Liver (tissue), 9 donors: Measurements from ENCODE around the gene GALNT16. TPM values are rescaled to one million over a fixed set of nuclear protein-coding genes. Genes with fewer than 3 reads are reported as not detected.

Experiments
- DNase-seq: peaks from one replicate; pipeline ENCODE4 v3.0.0-alpha.2; 2017; ENCODE audit warnings: low spot score
- H3K27ac ChIP-seq, 2 donors: one replicate each; pipeline ENCODE4 v1.7.0; 2013; ENCODE audit warnings: inconsistent platforms in 2 of 2, low read length in 2 of 2, control low read depth in 1 of 2, low read depth in 1 of 2, mild to moderate bottlenecking in 1 of 2
- H3K27me3 ChIP-seq, 4 donors: one replicate each; pipeline versions ENCODE4 v1.6.1 to v1.7.0; 2013; ENCODE audit warnings: low read length in 3 of 4, inconsistent platforms in 1 of 4, mild to moderate bottlenecking in 1 of 4, moderate library complexity in 1 of 4; ENCODE audit not compliant: control insufficient read depth in 4 of 4, insufficient read depth in 4 of 4
- H3K36me3 ChIP-seq, 4 donors: one replicate each; pipeline versions ENCODE4 v1.6.1 to v1.7.0; 2013; ENCODE audit warnings: low read length in 3 of 4, mild to moderate bottlenecking in 3 of 4, low read depth in 1 of 4, moderate library complexity in 1 of 4; ENCODE audit not compliant: control insufficient read depth in 4 of 4, insufficient read depth in 3 of 4
- H3K4me1 ChIP-seq, 4 donors: one replicate each; pipeline versions ENCODE4 v1.6.1 to v1.7.0; 2013; ENCODE audit warnings: low read length in 3 of 4, mild to moderate bottlenecking in 3 of 4, moderate library complexity in 1 of 4; ENCODE audit not compliant: control insufficient read depth in 4 of 4, insufficient read depth in 4 of 4
- H3K4me3 ChIP-seq, 3 donors: one replicate each; pipeline versions ENCODE4 v1.6.1 to v1.7.0; 2013; ENCODE audit warnings: low read length in 3 of 3, control low read depth in 1 of 3, low read depth in 1 of 3, mild to moderate bottlenecking in 1 of 3
- H3K9ac ChIP-seq, 2 donors: one replicate each; pipeline ENCODE4 v1.7.0; 2013; ENCODE audit warnings: low read length in 2 of 2, mild to moderate bottlenecking in 2 of 2, moderate library complexity in 2 of 2, control low read depth in 1 of 2, low read depth in 1 of 2
- H3K9me3 ChIP-seq, 4 donors: one replicate each; pipeline versions ENCODE4 v1.6.1 to v1.7.0; 2013; ENCODE audit warnings: low read length in 3 of 4; ENCODE audit not compliant: control insufficient read depth in 4 of 4
- EGR1 ChIP-seq, 2 donors: IDR thresholded peaks; 2 replicates each; pipeline ENCODE4 v1.6.1; 2016 to 2018; ENCODE audit warnings: antibody characterized with exemption in 2 of 2, low read depth in 2 of 2
- FOXA1 ChIP-seq: IDR thresholded peaks from 2 replicates; pipeline ENCODE4 v1.6.1; 2016; ENCODE audit warnings: antibody characterized with exemption
- FOXA2 ChIP-seq: IDR thresholded peaks from 2 replicates; pipeline ENCODE4 v1.6.1; 2016; ENCODE audit warnings: antibody characterized with exemption
- GABPA ChIP-seq, 2 donors: IDR thresholded peaks in 1 of 2; conservative IDR thresholded peaks in 1 of 2; 2 replicates each; pipeline ENCODE4 v1.6.1; 2016; ENCODE audit warnings: antibody characterized with exemption in 2 of 2, mild to moderate bottlenecking in 1 of 2, moderate library complexity in 1 of 2
- HNF4A ChIP-seq, 2 donors: conservative IDR thresholded peaks; 2 replicates each; pipeline ENCODE4 v1.6.1; 2016; ENCODE audit warnings: antibody characterized with exemption in 2 of 2, mild to moderate bottlenecking in 2 of 2
- JUND ChIP-seq, 2 donors: IDR thresholded peaks; 2 replicates each; pipeline ENCODE4 v1.6.1; 2016; ENCODE audit warnings: antibody characterized with exemption in 2 of 2
- RAD21 ChIP-seq, 2 donors: IDR thresholded peaks; 2 replicates each; pipeline ENCODE4 v1.6.1; 2016; ENCODE audit warnings: antibody characterized with exemption in 2 of 2, mild to moderate bottlenecking in 2 of 2
- RXRA ChIP-seq, 2 donors: IDR thresholded peaks; 2 replicates each; pipeline ENCODE4 v1.6.1; 2017 to 2018; ENCODE audit warnings: antibody characterized with exemption in 2 of 2, mild to moderate bottlenecking in 1 of 2
- TAF1 ChIP-seq: conservative IDR thresholded peaks from 2 replicates; pipeline ENCODE4 v1.6.1; 2016; ENCODE audit warnings: antibody characterized with exemption, mild to moderate bottlenecking
- WGBS: extraction: QIAGEN DNeasy Blood & Tissue Kit; methylation state at CpG from one replicate; pipeline ENCODE4 v1.1.7; 2013; 5-methylcytosine and 5-hydroxymethylcytosine counted together
- polyA plus RNA-seq, 2 donors: library from polyadenylated mRNA; stranded (reverse) in 1 of 2; unstranded in 1 of 2; fragments of 200-250 nt in 1 of 2; fragments of >200 nt in 1 of 2; fragmentation: Nextera tagmentation in 1 of 2; extraction: Ambion mirVana in 1 of 2; gene quantifications; one replicate each; pipeline versions ENCODE4 v1.2.1 to v1.2.3, GENCODE V29; 2013 to 2015
- total RNA-seq, 2 donors: library from RNA; depleted of rRNA; stranded (reverse); fragments of >200 nt; gene quantifications; one replicate each; pipeline ENCODE4 v1.2.3, GENCODE V29; 2014
- TF ChIP-seq, protein P1 (sequence below): IDR thresholded peaks from 2 replicates; pipeline ENCODE4 v1.6.1; 2016; ENCODE audit warnings: antibody characterized with exemption
- TF ChIP-seq, protein P2 (sequence below): IDR thresholded peaks from 2 replicates; pipeline ENCODE4 v1.6.1; 2016; ENCODE audit warnings: antibody characterized with exemption
- TF ChIP-seq, protein P3 (sequence below): IDR thresholded peaks from 2 replicates; pipeline ENCODE4 v1.6.1; 2016; ENCODE audit warnings: antibody characterized with exemption, mild to moderate bottlenecking
- TF ChIP-seq, protein P4 (sequence below): IDR thresholded peaks from 2 replicates; pipeline ENCODE4 v1.6.1; 2016; ENCODE audit warnings: antibody characterized with exemption
- TF ChIP-seq, protein P5 (sequence below): fragments of 150-350 bp; IDR thresholded peaks from 2 replicates; pipeline ENCODE4 v1.5.1; 2017; ENCODE audit warnings: improper control_type of control experiment, low read depth, low read length; ENCODE audit not compliant: missing input control
- donor health status: healthy.
- donor health status: healthy.
- donor health status: healthy.
- donor health status: healthy.
- donor health status: healthy.

Gene GALNT16
- total and polyA plus RNA-seq, 4 donors = 0.25 to 1.2 (median 0.71) TPM

DNA sequence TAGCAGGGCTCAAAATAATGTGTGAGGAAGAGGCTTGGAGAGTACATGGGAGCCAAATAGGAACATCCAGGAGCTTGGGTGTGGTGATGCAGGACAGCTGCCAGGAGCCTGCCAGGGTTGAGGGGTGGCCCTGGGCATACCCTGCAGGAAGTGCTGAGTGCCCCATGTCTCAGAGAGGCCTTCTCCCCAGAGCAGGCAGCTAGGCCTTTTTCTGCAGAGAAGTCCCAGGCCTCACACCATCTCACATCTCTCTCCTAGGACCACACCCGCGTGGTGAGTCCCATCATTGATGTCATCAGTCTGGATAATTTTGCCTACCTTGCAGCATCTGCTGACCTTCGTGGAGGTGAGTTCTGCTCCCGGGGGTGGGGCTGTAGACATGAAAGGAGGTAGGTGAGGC lies 71.2 kb downstream of the GALNT16 start:
- Histone ChIP-seq H3K27ac (no peak overlapping the region), H3K4me1 (no peaks in the 10 kb centered on the region), H3K4me3 (no peak overlapping the region), H3K36me3 (no peaks in the 10 kb centered on the region), H3K9me3 (no peaks in the 10 kb centered on the region), H3K9ac (no peak overlapping the region), H3K27me3 (no peaks in the 10 kb centered on the region)
- WGBS = 74% methylated on average over 4 of the region's 4 CpGs
- TF ChIP-seq, protein P1, sequence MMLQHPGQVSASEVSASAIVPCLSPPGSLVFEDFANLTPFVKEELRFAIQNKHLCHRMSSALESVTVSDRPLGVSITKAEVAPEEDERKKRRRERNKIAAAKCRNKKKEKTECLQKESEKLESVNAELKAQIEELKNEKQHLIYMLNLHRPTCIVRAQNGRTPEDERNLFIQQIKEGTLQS = no peak
- TF ChIP-seq GABPA (IDR thresholded peaks at IDR 0.05 in 1 of 2, conservative IDR thresholded peaks at IDR 0.05 in 1 of 2) (no peak), FOXA1 (no peak), FOXA2 (no peak), RXRA (IDR thresholded peaks at IDR 0.05) (no peak), HNF4A (conservative IDR thresholded peaks at IDR 0.05) (no peak), JUND (IDR thresholded peaks at IDR 0.05) (no peak), TAF1 (no peak), EGR1 (IDR thresholded peaks at IDR 0.05; ENCODE audit: low read depth in 2 of 2) (no peak), RAD21 (IDR thresholded peaks at IDR 0.05) (no peak)
- TF ChIP-seq, protein P2, sequence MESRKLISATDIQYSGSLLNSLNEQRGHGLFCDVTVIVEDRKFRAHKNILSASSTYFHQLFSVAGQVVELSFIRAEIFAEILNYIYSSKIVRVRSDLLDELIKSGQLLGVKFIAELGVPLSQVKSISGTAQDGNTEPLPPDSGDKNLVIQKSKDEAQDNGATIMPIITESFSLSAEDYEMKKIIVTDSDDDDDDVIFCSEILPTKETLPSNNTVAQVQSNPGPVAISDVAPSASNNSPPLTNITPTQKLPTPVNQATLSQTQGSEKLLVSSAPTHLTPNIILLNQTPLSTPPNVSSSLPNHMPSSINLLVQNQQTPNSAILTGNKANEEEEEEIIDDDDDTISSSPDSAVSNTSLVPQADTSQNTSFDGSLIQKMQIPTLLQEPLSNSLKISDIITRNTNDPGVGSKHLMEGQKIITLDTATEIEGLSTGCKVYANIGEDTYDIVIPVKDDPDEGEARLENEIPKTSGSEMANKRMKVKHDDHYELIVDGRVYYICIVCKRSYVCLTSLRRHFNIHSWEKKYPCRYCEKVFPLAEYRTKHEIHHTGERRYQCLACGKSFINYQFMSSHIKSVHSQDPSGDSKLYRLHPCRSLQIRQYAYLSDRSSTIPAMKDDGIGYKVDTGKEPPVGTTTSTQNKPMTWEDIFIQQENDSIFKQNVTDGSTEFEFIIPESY = no peak
- TF ChIP-seq, protein P3, sequence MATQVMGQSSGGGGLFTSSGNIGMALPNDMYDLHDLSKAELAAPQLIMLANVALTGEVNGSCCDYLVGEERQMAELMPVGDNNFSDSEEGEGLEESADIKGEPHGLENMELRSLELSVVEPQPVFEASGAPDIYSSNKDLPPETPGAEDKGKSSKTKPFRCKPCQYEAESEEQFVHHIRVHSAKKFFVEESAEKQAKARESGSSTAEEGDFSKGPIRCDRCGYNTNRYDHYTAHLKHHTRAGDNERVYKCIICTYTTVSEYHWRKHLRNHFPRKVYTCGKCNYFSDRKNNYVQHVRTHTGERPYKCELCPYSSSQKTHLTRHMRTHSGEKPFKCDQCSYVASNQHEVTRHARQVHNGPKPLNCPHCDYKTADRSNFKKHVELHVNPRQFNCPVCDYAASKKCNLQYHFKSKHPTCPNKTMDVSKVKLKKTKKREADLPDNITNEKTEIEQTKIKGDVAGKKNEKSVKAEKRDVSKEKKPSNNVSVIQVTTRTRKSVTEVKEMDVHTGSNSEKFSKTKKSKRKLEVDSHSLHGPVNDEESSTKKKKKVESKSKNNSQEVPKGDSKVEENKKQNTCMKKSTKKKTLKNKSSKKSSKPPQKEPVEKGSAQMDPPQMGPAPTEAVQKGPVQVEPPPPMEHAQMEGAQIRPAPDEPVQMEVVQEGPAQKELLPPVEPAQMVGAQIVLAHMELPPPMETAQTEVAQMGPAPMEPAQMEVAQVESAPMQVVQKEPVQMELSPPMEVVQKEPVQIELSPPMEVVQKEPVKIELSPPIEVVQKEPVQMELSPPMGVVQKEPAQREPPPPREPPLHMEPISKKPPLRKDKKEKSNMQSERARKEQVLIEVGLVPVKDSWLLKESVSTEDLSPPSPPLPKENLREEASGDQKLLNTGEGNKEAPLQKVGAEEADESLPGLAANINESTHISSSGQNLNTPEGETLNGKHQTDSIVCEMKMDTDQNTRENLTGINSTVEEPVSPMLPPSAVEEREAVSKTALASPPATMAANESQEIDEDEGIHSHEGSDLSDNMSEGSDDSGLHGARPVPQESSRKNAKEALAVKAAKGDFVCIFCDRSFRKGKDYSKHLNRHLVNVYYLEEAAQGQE = no peak
- TF ChIP-seq, protein P4, sequence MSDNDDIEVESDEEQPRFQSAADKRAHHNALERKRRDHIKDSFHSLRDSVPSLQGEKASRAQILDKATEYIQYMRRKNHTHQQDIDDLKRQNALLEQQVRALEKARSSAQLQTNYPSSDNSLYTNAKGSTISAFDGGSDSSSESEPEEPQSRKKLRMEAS = no peak
- TF ChIP-seq, protein P5, sequence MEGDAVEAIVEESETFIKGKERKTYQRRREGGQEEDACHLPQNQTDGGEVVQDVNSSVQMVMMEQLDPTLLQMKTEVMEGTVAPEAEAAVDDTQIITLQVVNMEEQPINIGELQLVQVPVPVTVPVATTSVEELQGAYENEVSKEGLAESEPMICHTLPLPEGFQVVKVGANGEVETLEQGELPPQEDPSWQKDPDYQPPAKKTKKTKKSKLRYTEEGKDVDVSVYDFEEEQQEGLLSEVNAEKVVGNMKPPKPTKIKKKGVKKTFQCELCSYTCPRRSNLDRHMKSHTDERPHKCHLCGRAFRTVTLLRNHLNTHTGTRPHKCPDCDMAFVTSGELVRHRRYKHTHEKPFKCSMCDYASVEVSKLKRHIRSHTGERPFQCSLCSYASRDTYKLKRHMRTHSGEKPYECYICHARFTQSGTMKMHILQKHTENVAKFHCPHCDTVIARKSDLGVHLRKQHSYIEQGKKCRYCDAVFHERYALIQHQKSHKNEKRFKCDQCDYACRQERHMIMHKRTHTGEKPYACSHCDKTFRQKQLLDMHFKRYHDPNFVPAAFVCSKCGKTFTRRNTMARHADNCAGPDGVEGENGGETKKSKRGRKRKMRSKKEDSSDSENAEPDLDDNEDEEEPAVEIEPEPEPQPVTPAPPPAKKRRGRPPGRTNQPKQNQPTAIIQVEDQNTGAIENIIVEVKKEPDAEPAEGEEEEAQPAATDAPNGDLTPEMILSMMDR = no peak
- DNase-seq = no peak

DNA sequence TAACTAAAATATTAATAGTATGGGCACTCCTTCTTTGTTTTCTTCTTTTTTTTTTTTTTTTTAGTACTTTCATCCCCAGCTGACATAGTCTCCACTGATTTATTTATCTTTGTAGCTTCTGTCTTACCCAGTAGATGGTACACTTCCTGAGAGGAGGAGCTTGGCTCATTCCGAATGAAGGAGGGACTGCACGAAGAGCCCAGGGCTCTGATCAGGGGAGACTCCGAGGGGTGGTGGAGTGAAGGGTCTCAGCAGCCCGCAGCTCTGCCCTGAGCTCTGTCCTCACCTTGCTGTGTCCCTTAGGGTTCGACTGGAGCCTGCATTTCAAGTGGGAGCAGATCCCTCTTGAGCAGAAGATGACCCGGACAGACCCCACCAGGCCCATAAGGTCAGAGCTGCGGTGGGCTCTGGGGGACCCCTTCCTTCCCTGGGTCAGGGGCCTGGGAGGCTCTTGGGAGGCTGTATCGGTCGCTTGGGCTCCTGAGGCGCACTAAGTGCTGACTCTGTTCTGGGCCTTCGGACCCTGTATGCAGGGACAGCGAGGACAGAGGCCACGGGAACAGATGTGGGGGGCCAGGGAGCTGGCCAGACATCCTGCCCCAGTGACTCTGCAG lies 72.9 kb downstream of the GALNT16 start:
- no peak for DNase-seq
- WGBS = 84% methylated on average over 13 of the region's 13 CpGs
- H3K4me3 ChIP-seq = no peak overlapping the region
- no peak overlapping the region for H3K9ac ChIP-seq
- no peaks in the 10 kb centered on the region for H3K27me3 ChIP-seq
- no peaks in the 10 kb centered on the region for H3K9me3 ChIP-seq
- no peaks in the 10 kb centered on the region for H3K36me3 ChIP-seq
- H3K4me1 ChIP-seq = no peaks in the 10 kb centered on the region
- no peak overlapping the region for H3K27ac ChIP-seq
- TF ChIP-seq, protein P5 = no peak
- TF ChIP-seq FOXA1 (no peak), HNF4A (conservative IDR thresholded peaks at IDR 0.05) (no peak), FOXA2 (no peak), TAF1 (no peak), EGR1 (IDR thresholded peaks at IDR 0.05; ENCODE audit: low read depth in 2 of 2) (no peak), JUND (IDR thresholded peaks at IDR 0.05) (no peak)
- TF ChIP-seq, protein P2 = no peak
